HepG2 (cell line): ENCODE measurements around the gene ZNF584. TPM values are rescaled to one million over a fixed set of nuclear protein-coding genes. Genes with fewer than 3 reads are reported as not detected.

ENCODE experiments used
- CENPT ChIP-seq: sonication (generic); formaldehyde crosslinking; IDR thresholded peaks from 2 replicates; pipeline ENCODE4 v1.8.0; 2022; ENCODE audit warnings: low read depth, mild to moderate bottlenecking, moderate library complexity, missing genetic modification reagents
- JDP2 ChIP-seq: sonication (generic); formaldehyde crosslinking; IDR thresholded peaks from 2 replicates; pipeline ENCODE4 v1.8.1; 2022; ENCODE audit warnings: missing genetic modification reagents, borderline replicate concordance
- MATR3 ChIP-seq: sonication (generic); formaldehyde crosslinking; IDR thresholded peaks from 2 replicates; pipeline ENCODE4 v1.4.0; 2020; ENCODE audit warnings: missing genetic modification reagents
- MTA3 ChIP-seq: sonication (generic); formaldehyde crosslinking; IDR thresholded peaks from 2 replicates; pipeline ENCODE4 v1.4.0; 2020; ENCODE audit warnings: missing genetic modification reagents
- NFIB ChIP-seq: sonication (generic); formaldehyde crosslinking; IDR thresholded peaks from 2 replicates; pipeline ENCODE4 v1.9.0; 2021; ENCODE audit warnings: missing genetic modification reagents, mild to moderate bottlenecking, borderline replicate concordance
- PHF8 ChIP-seq: sonication (generic); formaldehyde crosslinking; IDR thresholded peaks from 2 replicates; pipeline ENCODE4 v1.5.0; 2020; ENCODE audit warnings: missing genetic modification reagents
- RORA ChIP-seq: sonication (generic); formaldehyde crosslinking; IDR thresholded peaks from 2 replicates; pipeline ENCODE4 v1.5.0; 2020; ENCODE audit warnings: mild to moderate bottlenecking, missing genetic modification reagents, moderate library complexity
- SNAI1 ChIP-seq: sonication (generic); formaldehyde crosslinking; IDR thresholded peaks from 2 replicates; pipeline ENCODE4 v1.5.0; 2020; ENCODE audit warnings: mild to moderate bottlenecking, missing genetic modification reagents, borderline replicate concordance
- SRSF9 ChIP-seq: fragments of 200-400 bp; formaldehyde crosslinking; IDR thresholded peaks from 2 replicates; pipeline ENCODE4 v1.6.1; 2018; ENCODE audit warnings: borderline replicate concordance, mild to moderate bottlenecking, low read depth, low read length; ENCODE audit not compliant: insufficient read depth, poor library complexity, severe bottlenecking
- ZBTB8A ChIP-seq: sonication (generic); formaldehyde crosslinking; IDR thresholded peaks from 2 replicates; pipeline ENCODE4 v1.4.0; 2020; ENCODE audit warnings: mild to moderate bottlenecking, low read depth, missing genetic modification reagents, borderline replicate concordance
- ZFP62 ChIP-seq: sonication (generic); formaldehyde crosslinking; IDR thresholded peaks from 2 replicates; pipeline ENCODE4 v1.4.0; 2020; ENCODE audit warnings: missing genetic modification reagents
- ZNF235 ChIP-seq: sonication (generic); formaldehyde crosslinking; IDR thresholded peaks from 2 replicates; pipeline ENCODE4 v1.8.1; 2023; ENCODE audit warnings: mild to moderate bottlenecking, missing genetic modification reagents, borderline replicate concordance
- ZNF263 ChIP-seq: sonication (generic); formaldehyde crosslinking; IDR thresholded peaks from 2 replicates; pipeline ENCODE4 v1.4.0; 2020; ENCODE audit warnings: missing genetic modification reagents
- ZNF383 ChIP-seq: sonication (generic); formaldehyde crosslinking; IDR thresholded peaks from 2 replicates; pipeline ENCODE4 v1.4.0; 2020; ENCODE audit warnings: missing genetic modification reagents, mild to moderate bottlenecking, borderline replicate concordance
- ZNF496 ChIP-seq: sonication (generic); formaldehyde crosslinking; IDR thresholded peaks from 2 replicates; pipeline ENCODE4 v1.8.1; 2023; ENCODE audit warnings: mild to moderate bottlenecking, moderate library complexity, missing genetic modification reagents; ENCODE audit not compliant: insufficient replicate concordance
- ZNF703 ChIP-seq: sonication (generic); formaldehyde crosslinking; IDR thresholded peaks from 2 replicates; pipeline ENCODE4 v1.5.1; 2020; ENCODE audit warnings: missing genetic modification reagents, mild to moderate bottlenecking, moderate library complexity, borderline replicate concordance
- ZNF737 ChIP-seq: sonication (generic); formaldehyde crosslinking; IDR thresholded peaks from 2 replicates; pipeline ENCODE4 v1.5.0; 2020; ENCODE audit warnings: missing genetic modification reagents, mild to moderate bottlenecking, borderline replicate concordance
- ZNF773 ChIP-seq: sonication (generic); formaldehyde crosslinking; IDR thresholded peaks from 2 replicates; pipeline ENCODE4 v1.4.0; 2020; ENCODE audit warnings: missing genetic modification reagents, borderline replicate concordance
- polyA plus RNA-seq, 8 experiments: library from polyadenylated mRNA; depleted of rRNA in 3 of 8; stranded (reverse) in 7 of 8; unstranded in 1 of 8; fragments of >200 nt; fragmentation: Illumina TruSeq in 4 of 8; extraction: Trizol in 4 of 8; gene quantifications; 2 replicates each; pipeline versions ENCODE4 v1.2.1 to v1.2.3, GENCODE V29; 2011 to 2016; ENCODE audit warnings: low read depth in 4 of 8, missing spikeins in 1 of 8, mixed read lengths in 1 of 8; ENCODE audit not compliant: insufficient read depth in 1 of 8
- total RNA-seq, 5 experiments: library from RNA; depleted of rRNA; stranded (reverse); fragments of >200 nt; fragmentation: Illumina TruSeq; extraction: Trizol; gene quantifications; 2 replicates each; pipeline ENCODE4 v1.2.3, GENCODE V29; 2016; ENCODE audit warnings: low read depth in 1 of 5
- TF ChIP-seq, protein P1 (sequence below): sonication (generic); formaldehyde crosslinking; IDR thresholded peaks from 2 replicates; pipeline ENCODE4 v1.5.0; 2020; ENCODE audit warnings: mild to moderate bottlenecking, missing genetic modification reagents, borderline replicate concordance
- TF ChIP-seq, protein P2 (sequence below): sonication (generic); formaldehyde crosslinking; IDR thresholded peaks from 2 replicates; pipeline ENCODE4 v1.5.0; 2020; ENCODE audit warnings: missing genetic modification reagents, mild to moderate bottlenecking, borderline replicate concordance
- TF ChIP-seq, protein P3 (sequence below): sonication (generic); formaldehyde crosslinking; IDR thresholded peaks from 2 replicates; pipeline ENCODE4 v1.4.0; 2020; ENCODE audit warnings: missing genetic modification reagents

Gene ZNF584
- total and polyA plus RNA-seq, 2 of the 13 experiments (the other 11 are each of a cell fraction or from before 2014, with no cell fraction given), result 2.4 to 7.0 TPM

DNA sequence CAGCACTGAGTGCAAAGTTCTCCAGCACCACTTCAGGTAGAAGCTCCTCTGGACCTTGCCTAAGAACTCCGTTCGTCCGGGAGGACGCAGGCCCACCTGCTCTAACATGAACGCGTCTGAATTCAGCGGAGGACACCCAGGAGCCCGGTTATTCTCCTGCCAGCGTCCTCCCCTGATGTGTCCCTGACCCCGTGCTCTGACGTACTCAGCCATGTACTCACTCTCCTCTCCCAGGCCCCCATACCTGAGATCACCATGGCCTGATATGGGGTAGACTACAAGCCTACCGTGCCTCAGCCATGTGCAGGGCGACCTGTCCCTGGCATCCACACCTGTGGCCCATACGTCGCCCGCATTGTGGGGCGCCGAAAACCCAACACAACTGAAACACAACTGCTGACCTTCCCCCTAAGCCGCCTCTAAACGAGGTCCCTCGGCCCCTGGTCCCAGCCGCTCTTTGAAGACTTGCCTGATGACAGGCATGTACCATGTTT lies 744 bp upstream of the ZNF584 start (continued):
- TF ChIP-seq, protein P1, sequence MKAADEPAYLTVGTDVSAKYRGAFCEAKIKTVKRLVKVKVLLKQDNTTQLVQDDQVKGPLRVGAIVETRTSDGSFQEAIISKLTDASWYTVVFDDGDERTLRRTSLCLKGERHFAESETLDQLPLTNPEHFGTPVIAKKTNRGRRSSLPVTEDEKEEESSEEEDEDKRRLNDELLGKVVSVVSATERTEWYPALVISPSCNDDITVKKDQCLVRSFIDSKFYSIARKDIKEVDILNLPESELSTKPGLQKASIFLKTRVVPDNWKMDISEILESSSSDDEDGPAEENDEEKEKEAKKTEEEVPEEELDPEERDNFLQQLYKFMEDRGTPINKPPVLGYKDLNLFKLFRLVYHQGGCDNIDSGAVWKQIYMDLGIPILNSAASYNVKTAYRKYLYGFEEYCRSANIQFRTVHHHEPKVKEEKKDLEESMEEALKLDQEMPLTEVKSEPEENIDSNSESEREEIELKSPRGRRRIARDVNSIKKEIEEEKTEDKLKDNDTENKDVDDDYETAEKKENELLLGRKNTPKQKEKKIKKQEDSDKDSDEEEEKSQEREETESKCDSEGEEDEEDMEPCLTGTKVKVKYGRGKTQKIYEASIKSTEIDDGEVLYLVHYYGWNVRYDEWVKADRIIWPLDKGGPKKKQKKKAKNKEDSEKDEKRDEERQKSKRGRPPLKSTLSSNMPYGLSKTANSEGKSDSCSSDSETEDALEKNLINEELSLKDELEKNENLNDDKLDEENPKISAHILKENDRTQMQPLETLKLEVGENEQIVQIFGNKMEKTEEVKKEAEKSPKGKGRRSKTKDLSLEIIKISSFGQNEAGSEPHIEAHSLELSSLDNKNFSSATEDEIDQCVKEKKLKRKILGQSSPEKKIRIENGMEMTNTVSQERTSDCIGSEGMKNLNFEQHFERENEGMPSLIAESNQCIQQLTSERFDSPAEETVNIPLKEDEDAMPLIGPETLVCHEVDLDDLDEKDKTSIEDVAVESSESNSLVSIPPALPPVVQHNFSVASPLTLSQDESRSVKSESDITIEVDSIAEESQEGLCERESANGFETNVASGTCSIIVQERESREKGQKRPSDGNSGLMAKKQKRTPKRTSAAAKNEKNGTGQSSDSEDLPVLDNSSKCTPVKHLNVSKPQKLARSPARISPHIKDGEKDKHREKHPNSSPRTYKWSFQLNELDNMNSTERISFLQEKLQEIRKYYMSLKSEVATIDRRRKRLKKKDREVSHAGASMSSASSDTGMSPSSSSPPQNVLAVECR (CRISPR knock-in tag), result no peak
- TF ChIP-seq ZFP62 (CRISPR knock-in tag) (no peak), ZNF263 (CRISPR knock-in tag) (peak; percentile 34; the same call in 1 of the 2 replicates), MTA3 (CRISPR knock-in tag) (no peak), ZNF703 (CRISPR knock-in tag) (no peak), ZNF496 (CRISPR knock-in tag) (no peak), JDP2 (CRISPR knock-in tag) (no peak), ZBTB8A (CRISPR knock-in tag) (no peak), ZNF383 (CRISPR knock-in tag) (no peak), ZNF737 (CRISPR knock-in tag) (no peak), PHF8 (CRISPR knock-in tag) (no peak), ZNF773 (CRISPR knock-in tag) (no peak), SRSF9 (no peak), ZNF235 (no peak), CENPT (no peak), RORA (CRISPR knock-in tag) (no peak), NFIB (CRISPR knock-in tag) (no peak), SNAI1 (no peak), MATR3 (no peak)
- TF ChIP-seq, protein P2, sequence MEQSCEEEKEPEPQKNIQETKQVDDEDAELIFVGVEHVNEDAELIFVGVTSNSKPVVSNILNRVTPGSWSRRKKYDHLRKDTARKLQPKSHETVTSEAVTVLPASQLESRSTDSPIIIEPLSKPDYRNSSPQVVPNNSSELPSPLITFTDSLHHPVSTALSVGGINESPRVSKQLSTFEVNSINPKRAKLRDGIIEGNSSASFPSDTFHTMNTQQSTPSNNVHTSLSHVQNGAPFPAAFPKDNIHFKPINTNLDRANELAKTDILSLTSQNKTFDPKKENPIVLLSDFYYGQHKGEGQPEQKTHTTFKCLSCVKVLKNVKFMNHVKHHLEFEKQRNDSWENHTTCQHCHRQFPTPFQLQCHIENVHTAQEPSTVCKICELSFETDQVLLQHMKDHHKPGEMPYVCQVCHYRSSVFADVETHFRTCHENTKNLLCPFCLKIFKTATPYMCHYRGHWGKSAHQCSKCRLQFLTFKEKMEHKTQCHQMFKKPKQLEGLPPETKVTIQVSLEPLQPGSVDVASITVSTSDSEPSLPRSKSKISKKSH (CRISPR knock-in tag), result no peak
- TF ChIP-seq, protein P3, sequence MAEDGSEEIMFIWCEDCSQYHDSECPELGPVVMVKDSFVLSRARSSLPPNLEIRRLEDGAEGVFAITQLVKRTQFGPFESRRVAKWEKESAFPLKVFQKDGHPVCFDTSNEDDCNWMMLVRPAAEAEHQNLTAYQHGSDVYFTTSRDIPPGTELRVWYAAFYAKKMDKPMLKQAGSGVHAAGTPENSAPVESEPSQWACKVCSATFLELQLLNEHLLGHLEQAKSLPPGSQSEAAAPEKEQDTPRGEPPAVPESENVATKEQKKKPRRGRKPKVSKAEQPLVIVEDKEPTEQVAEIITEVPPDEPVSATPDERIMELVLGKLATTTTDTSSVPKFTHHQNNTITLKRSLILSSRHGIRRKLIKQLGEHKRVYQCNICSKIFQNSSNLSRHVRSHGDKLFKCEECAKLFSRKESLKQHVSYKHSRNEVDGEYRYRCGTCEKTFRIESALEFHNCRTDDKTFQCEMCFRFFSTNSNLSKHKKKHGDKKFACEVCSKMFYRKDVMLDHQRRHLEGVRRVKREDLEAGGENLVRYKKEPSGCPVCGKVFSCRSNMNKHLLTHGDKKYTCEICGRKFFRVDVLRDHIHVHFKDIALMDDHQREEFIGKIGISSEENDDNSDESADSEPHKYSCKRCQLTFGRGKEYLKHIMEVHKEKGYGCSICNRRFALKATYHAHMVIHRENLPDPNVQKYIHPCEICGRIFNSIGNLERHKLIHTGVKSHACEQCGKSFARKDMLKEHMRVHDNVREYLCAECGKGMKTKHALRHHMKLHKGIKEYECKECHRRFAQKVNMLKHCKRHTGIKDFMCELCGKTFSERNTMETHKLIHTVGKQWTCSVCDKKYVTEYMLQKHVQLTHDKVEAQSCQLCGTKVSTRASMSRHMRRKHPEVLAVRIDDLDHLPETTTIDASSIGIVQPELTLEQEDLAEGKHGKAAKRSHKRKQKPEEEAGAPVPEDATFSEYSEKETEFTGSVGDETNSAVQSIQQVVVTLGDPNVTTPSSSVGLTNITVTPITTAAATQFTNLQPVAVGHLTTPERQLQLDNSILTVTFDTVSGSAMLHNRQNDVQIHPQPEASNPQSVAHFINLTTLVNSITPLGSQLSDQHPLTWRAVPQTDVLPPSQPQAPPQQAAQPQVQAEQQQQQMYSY, result 0 out of 2 replicates have a peak, but pooled peaks have one; percentile 26
